GM12878 (cell line): Measurements from ENCODE around the gene TECR. TPM values are rescaled to one million over a fixed set of nuclear protein-coding genes. Genes with fewer than 3 reads are reported as not detected.

Experiments
- BACH1 ChIP-seq: fragments of 450-650 bp; IDR thresholded peaks from 2 replicates; pipeline ENCODE4 v1.6.1; 2017; ENCODE audit warnings: mild to moderate bottlenecking, borderline replicate concordance
- BMI1 ChIP-seq: fragments of 450-650 bp; IDR thresholded peaks from 2 replicates; pipeline ENCODE4 v1.6.1; 2016; ENCODE audit warnings: mild to moderate bottlenecking, moderate library complexity, borderline replicate concordance
- CBX5 ChIP-seq: sonication (generic); IDR thresholded peaks from 2 replicates; pipeline ENCODE4 v1.6.1; 2016; ENCODE audit warnings: low read depth, moderate library complexity, mild to moderate bottlenecking, inconsistent platforms
- CREM ChIP-seq: IDR thresholded peaks from 2 replicates; pipeline ENCODE4 v1.6.1; 2014; ENCODE audit warnings: antibody characterized with exemption, low read depth
- EED ChIP-seq: sonication (generic); IDR thresholded peaks from 2 replicates; pipeline ENCODE4 v1.6.1; 2016; ENCODE audit warnings: antibody characterized with exemption, low read depth
- EGR1 ChIP-seq, 2 experiments: IDR thresholded peaks; 1 replicate in 1 of 2; 2 replicates in 1 of 2; pipeline ENCODE4 v1.6.1; 2011 to 2012; ENCODE audit warnings: low read depth in 2 of 2, low read length in 2 of 2, borderline replicate concordance in 1 of 2, mild to moderate bottlenecking in 1 of 2, moderate library complexity in 1 of 2
- ETV6 ChIP-seq, 2 experiments: fragments of 450-650 bp in 1 of 2; IDR thresholded peaks in 1 of 2; conservative IDR thresholded peaks in 1 of 2; 2 replicates each; pipeline ENCODE4 v1.6.1; 2014; ENCODE audit warnings: antibody characterized with exemption in 1 of 2, borderline replicate concordance in 1 of 2, low read depth in 1 of 2, mild to moderate bottlenecking in 1 of 2, moderate library complexity in 1 of 2
- IKZF1 ChIP-seq: fragments of 450-650 bp; conservative IDR thresholded peaks from 2 replicates; pipeline ENCODE4 v1.6.1; 2017; ENCODE audit warnings: antibody characterized with exemption, mild to moderate bottlenecking
- IRF4 ChIP-seq: IDR thresholded peaks from 2 replicates; pipeline ENCODE4 v1.6.1; 2011; ENCODE audit warnings: low read depth, low read length
- POLR2AphosphoS2 ChIP-seq: IDR thresholded peaks from 2 replicates; pipeline ENCODE4 v1.6.1; 2011; ENCODE audit warnings: low read depth, mild to moderate bottlenecking, low read length, improper control_type of control experiment, moderate library complexity
- POLR2AphosphoS5 ChIP-seq: IDR thresholded peaks from 2 replicates; pipeline ENCODE4 v1.6.1; 2011; ENCODE audit warnings: mild to moderate bottlenecking, low read length, inconsistent platforms
- SMARCA5 ChIP-seq: fragments of 450-650 bp; IDR thresholded peaks from 2 replicates; pipeline ENCODE4 v1.6.1; 2017; ENCODE audit warnings: mild to moderate bottlenecking
- TCF3 ChIP-seq: IDR thresholded peaks from 2 replicates; pipeline ENCODE4 v1.6.1; 2012; ENCODE audit warnings: low read depth, mild to moderate bottlenecking, low read length, borderline replicate concordance; ENCODE audit not compliant: insufficient read depth
- YY1 ChIP-seq: IDR thresholded peaks from 2 replicates; pipeline ENCODE4 v1.6.1; 2011; ENCODE audit warnings: low read depth, mild to moderate bottlenecking, low read length
- polyA plus RNA-seq, 11 experiments: library from polyadenylated mRNA; depleted of rRNA in 4 of 11; unstranded in 6 of 11; stranded (reverse) in 5 of 11; fragments of >200 nt; fragmentation: Nextera tagmentation in 4 of 11; fragmentation: Illumina TruSeq in 1 of 11; extraction: Ambion mirVana in 4 of 11; extraction: Trizol in 1 of 11; gene quantifications; 1 replicate in 1 of 11; 2 replicates in 10 of 11; pipeline versions ENCODE4 v1.2.1 to v1.2.3, GENCODE V29; 2011 to 2016; ENCODE audit warnings: inconsistent platforms in 2 of 11, missing spikeins in 2 of 11, low read depth in 1 of 11
- total RNA-seq, 4 experiments: library from RNA; depleted of rRNA in 3 of 4; stranded (reverse); fragments of >200 nt in 3 of 4; fragmentation: Illumina TruSeq in 1 of 4; extraction: Trizol in 1 of 4; gene quantifications; 2 replicates each; pipeline versions ENCODE4 v1.2.1 to v1.2.3, GENCODE V29; 2013 to 2021
- TF ChIP-seq, protein P1 (sequence below): IDR thresholded peaks from 2 replicates; pipeline ENCODE4 v1.6.1; 2012; ENCODE audit warnings: improper control_type of control experiment, low read depth, low read length; ENCODE audit not compliant: insufficient replicate concordance

TECR gene
- total and polyA plus RNA-seq, 10 of the 15 experiments (the other 5 are each of a cell fraction or from before 2014, with no cell fraction given), result 9.6 to 157 (median 64.2) TPM

DNA sequence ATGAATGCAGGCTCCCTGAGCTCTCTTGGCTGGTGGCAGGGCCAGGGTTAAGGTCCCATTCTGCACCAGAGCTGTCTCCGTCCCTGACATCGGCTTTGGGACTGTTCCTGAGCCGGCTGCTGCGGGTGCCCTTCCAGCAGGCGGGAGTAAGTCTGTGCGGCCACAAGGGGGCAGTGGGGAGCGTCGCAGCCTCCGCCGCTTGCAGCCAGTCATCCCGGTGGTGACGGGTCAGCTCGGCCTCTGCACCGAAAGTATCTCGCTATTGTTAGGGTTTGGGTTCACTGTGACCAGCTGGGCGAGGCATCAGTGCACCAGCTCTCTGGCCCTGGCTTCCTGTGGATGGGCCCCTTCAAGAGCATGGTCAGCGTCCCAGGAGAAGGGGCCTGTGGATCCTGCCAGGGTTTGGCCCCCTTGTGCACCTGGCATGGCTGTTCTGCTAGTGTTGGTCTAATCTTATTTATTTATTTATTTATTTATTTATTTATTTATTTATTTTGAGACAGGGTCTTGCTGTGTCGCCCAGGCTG lies 27.3 kb downstream of the TECR start (continued):
- TF ChIP-seq, protein P1, sequence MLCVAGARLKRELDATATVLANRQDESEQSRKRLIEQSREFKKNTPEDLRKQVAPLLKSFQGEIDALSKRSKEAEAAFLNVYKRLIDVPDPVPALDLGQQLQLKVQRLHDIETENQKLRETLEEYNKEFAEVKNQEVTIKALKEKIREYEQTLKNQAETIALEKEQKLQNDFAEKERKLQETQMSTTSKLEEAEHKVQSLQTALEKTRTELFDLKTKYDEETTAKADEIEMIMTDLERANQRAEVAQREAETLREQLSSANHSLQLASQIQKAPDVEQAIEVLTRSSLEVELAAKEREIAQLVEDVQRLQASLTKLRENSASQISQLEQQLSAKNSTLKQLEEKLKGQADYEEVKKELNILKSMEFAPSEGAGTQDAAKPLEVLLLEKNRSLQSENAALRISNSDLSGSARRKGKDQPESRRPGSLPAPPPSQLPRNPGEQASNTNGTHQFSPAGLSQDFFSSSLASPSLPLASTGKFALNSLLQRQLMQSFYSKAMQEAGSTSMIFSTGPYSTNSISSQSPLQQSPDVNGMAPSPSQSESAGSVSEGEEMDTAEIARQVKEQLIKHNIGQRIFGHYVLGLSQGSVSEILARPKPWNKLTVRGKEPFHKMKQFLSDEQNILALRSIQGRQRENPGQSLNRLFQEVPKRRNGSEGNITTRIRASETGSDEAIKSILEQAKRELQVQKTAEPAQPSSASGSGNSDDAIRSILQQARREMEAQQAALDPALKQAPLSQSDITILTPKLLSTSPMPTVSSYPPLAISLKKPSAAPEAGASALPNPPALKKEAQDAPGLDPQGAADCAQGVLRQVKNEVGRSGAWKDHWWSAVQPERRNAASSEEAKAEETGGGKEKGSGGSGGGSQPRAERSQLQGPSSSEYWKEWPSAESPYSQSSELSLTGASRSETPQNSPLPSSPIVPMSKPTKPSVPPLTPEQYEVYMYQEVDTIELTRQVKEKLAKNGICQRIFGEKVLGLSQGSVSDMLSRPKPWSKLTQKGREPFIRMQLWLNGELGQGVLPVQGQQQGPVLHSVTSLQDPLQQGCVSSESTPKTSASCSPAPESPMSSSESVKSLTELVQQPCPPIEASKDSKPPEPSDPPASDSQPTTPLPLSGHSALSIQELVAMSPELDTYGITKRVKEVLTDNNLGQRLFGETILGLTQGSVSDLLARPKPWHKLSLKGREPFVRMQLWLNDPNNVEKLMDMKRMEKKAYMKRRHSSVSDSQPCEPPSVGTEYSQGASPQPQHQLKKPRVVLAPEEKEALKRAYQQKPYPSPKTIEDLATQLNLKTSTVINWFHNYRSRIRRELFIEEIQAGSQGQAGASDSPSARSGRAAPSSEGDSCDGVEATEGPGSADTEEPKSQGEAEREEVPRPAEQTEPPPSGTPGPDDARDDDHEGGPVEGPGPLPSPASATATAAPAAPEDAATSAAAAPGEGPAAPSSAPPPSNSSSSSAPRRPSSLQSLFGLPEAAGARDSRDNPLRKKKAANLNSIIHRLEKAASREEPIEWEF, result no peak
- TF ChIP-seq ETV6 (conservative IDR thresholded peaks at IDR 0.05 in 1 of 2, IDR thresholded peaks at IDR 0.05 in 1 of 2; ENCODE audit: borderline replicate concordance in 1 of 2, low read depth in 1 of 2), result 0 out of 4 replicates have a peak, but pooled peaks of 1 of the 2 experiments have one; percentile 11
- TF ChIP-seq POLR2AphosphoS2, result no peak
- 0 out of 2 replicates have a peak, but pooled peaks have one; percentile 39 for TF ChIP-seq CREM
- peak; percentile 90 for TF ChIP-seq SMARCA5
- TF ChIP-seq BACH1, result 0 out of 2 replicates have a peak, but pooled peaks have one; percentile 13
- TF ChIP-seq YY1, result peak; percentile 66
- no peak for TF ChIP-seq POLR2AphosphoS5
- TF ChIP-seq TCF3, result 0 out of 2 replicates have a peak, but pooled peaks have one; percentile 16
- TF ChIP-seq IRF4, result peak; percentile 62; the same call in 1 of the 2 replicates
- no peak for TF ChIP-seq EGR1 (IDR thresholded peaks at IDR 0.05; ENCODE audit: borderline replicate concordance in 1 of 2, low read depth in 2 of 2, low read length in 2 of 2)
- TF ChIP-seq IKZF1, result peak; percentile 64
- TF ChIP-seq EED, result peak; percentile 50; the same call in 1 of the 2 replicates
- TF ChIP-seq BMI1, result no peak
- TF ChIP-seq CBX5, result no peak
